Spinal cord (tissue), 10 donors: ENCODE results near the gene NCKAP5. TPM values are rescaled to one million over a fixed set of nuclear protein-coding genes. Genes with fewer than 3 reads are reported as not detected.

Experiments
- DNase-seq, 6 donors: peaks; one replicate each; pipeline versions ENCODE4 v3.0.0 to v3.0.0-alpha.2; 2013 to 2015; ENCODE audit warnings: low spot score in 6 of 6, low read depth in 4 of 6
- H3K27ac ChIP-seq: one replicate; pipeline ENCODE4 v1.5.1; 2013; ENCODE audit warnings: low read depth, low read length, control low read depth
- H3K27me3 ChIP-seq: one replicate; pipeline ENCODE4 v1.6.1; 2013; ENCODE audit warnings: low read length; ENCODE audit not compliant: control insufficient read depth, insufficient read depth
- H3K36me3 ChIP-seq: one replicate; pipeline ENCODE4 v1.6.1; 2013; ENCODE audit warnings: low read length; ENCODE audit not compliant: control insufficient read depth, insufficient read depth
- H3K4me1 ChIP-seq: one replicate; pipeline ENCODE4 v1.6.1; 2013; ENCODE audit warnings: low read length; ENCODE audit not compliant: control insufficient read depth, insufficient read depth
- H3K4me3 ChIP-seq: one replicate; pipeline ENCODE4 v1.5.1; 2013; ENCODE audit warnings: low read depth, low read length, control low read depth
- H3K9me3 ChIP-seq: one replicate; pipeline ENCODE4 v1.6.1; 2013; ENCODE audit warnings: low read length; ENCODE audit not compliant: control insufficient read depth, insufficient read depth
- WGBS: methylation state at CpG from one replicate; pipeline ENCODE4 v1.1.5; 2013; ENCODE audit warnings: missing lambda C conversion rate; ENCODE audit not compliant: insufficient coverage; 5-methylcytosine and 5-hydroxymethylcytosine counted together
- polyA plus RNA-seq, 2 donors: library from polyadenylated mRNA; unstranded; fragments of 120-200 nt; gene quantifications; one replicate each; pipeline ENCODE4 v1.2.1, GENCODE V29; 2013; ENCODE audit not compliant: insufficient read length in 2 of 2
- total RNA-seq, 2 donors: library from RNA; depleted of rRNA in 1 of 2; stranded (reverse); fragments of 120-200 nt in 1 of 2; fragments of >200 nt in 1 of 2; gene quantifications; one replicate each; pipeline versions ENCODE4 v1.2.3 to v1.2.4, GENCODE V29; 2013 to 2014
- donor health status: healthy.

The NCKAP5 gene
- total and polyA plus RNA-seq, 4 donors = 8.9 to 17.7 (median 11.6) TPM

GRCh38 chr2:132937629-132938028 is 630.6 kb downstream of the NCKAP5 start:
- Histone ChIP-seq H3K9me3 (no peaks in the 10 kb centered on the region), H3K27ac (no peak overlapping the region), H3K4me1 (no peaks in the 10 kb centered on the region), H3K36me3 (no peaks in the 10 kb centered on the region), H3K4me3 (no peak overlapping the region), H3K27me3 (no peaks in the 10 kb centered on the region)
- no CpG with 5 or more reads among the region's 2 CpGs for WGBS
- no peak for DNase-seq

GRCh38 chr2:132936791-132937190 is 631.5 kb downstream of the NCKAP5 start:
- H3K4me1 ChIP-seq = no peaks in the 10 kb centered on the region
- H3K27ac ChIP-seq = no peak overlapping the region
- H3K9me3 ChIP-seq = no peaks in the 10 kb centered on the region
- H3K36me3 ChIP-seq = no peaks in the 10 kb centered on the region
- no peaks in the 10 kb centered on the region for H3K27me3 ChIP-seq
- DNase-seq = no peak
- WGBS = 80% methylated on average over 1 of the region's 1 CpG
- no peak overlapping the region for H3K4me3 ChIP-seq

- Histone ChIP-seq H3K36me3 (no peaks in the 10 kb centered on the region), H3K9me3 (no peaks in the 10 kb centered on the region), H3K4me1 (no peaks in the 10 kb centered on the region), H3K27me3 (no peaks in the 10 kb centered on the region), H3K4me3 (no peak overlapping the region), H3K27ac (no peak overlapping the region)
- no CpG with 5 or more reads among the region's 1 CpG for WGBS
- DNase-seq = no peak
Measured at GRCh38 chr2:132936261-132936660, 632.0 kb downstream of the NCKAP5 start.

GRCh38 chr2:132929786-132930185 is 638.5 kb downstream of the NCKAP5 start:
- H3K4me3 ChIP-seq = no peak overlapping the region
- no peak for DNase-seq
- no peaks in the 10 kb centered on the region for H3K4me1 ChIP-seq
- H3K9me3 ChIP-seq = no peaks in the 10 kb centered on the region
- H3K36me3 ChIP-seq = no peaks in the 10 kb centered on the region
- H3K27me3 ChIP-seq = no peaks in the 10 kb centered on the region
- 80% methylated on average over 6 of the region's 6 CpGs for WGBS
- no peak overlapping the region for H3K27ac ChIP-seq

- H3K27ac ChIP-seq = no peak overlapping the region
- peak in 2 of 6 donors; percentile 36 to 52 for DNase-seq
- WGBS = 49% methylated on average over 2 of the region's 3 CpGs
- no peaks in the 10 kb centered on the region for H3K36me3 ChIP-seq
- H3K4me3 ChIP-seq = no peak overlapping the region
- no peaks in the 10 kb centered on the region for H3K27me3 ChIP-seq
- peaks cover 3% of the 10 kb centered on the region for H3K4me1 ChIP-seq
- no peaks in the 10 kb centered on the region for H3K9me3 ChIP-seq
Measured at GRCh38 chr2:132923787-132924186, 644.5 kb downstream of the NCKAP5 start.

- Histone ChIP-seq H3K9me3 (no peaks in the 10 kb centered on the region), H3K36me3 (no peaks in the 10 kb centered on the region), H3K27me3 (no peaks in the 10 kb centered on the region), H3K27ac (no peak overlapping the region), H3K4me1 (peaks cover 6% of the 10 kb centered on the region), H3K4me3 (no peak overlapping the region)
- WGBS = no CpG with 5 or more reads among the region's 6 CpGs
- no peak for DNase-seq
Measured at GRCh38 chr2:132915812-132916549, 652.3 kb downstream of the NCKAP5 start.

GRCh38 chr2:132911726-132912724 is 656.2 kb downstream of the NCKAP5 start:
- H3K27me3 ChIP-seq = no peaks in the 10 kb centered on the region
- peaks cover 4% of the 10 kb centered on the region for H3K9me3 ChIP-seq
- 36% methylated on average over 6 of the region's 8 CpGs for WGBS
- no peak overlapping the region for H3K27ac ChIP-seq
- H3K36me3 ChIP-seq = no peaks in the 10 kb centered on the region
- no peak overlapping the region for H3K4me3 ChIP-seq
- DNase-seq = peak in 4 of 6 donors; percentile 5 to 57 (median 14)
- peaks cover 6% of the 10 kb centered on the region for H3K4me1 ChIP-seq

GRCh38 chr2:132910432-132910831 is 657.8 kb downstream of the NCKAP5 start:
- no peak overlapping the region for H3K4me3 ChIP-seq
- DNase-seq = no peak
- H3K27me3 ChIP-seq = no peaks in the 10 kb centered on the region

GRCh38 chr2:132909427-132909826 is 658.8 kb downstream of the NCKAP5 start:
- no CpG with 5 or more reads among the region's 2 CpGs for WGBS
- peaks cover 6% of the 10 kb centered on the region for H3K4me1 ChIP-seq
- H3K9me3 ChIP-seq = peaks cover 4% of the 10 kb centered on the region
- H3K36me3 ChIP-seq = no peaks in the 10 kb centered on the region
- no peaks in the 10 kb centered on the region for H3K27me3 ChIP-seq
- no peak for DNase-seq
- H3K27ac ChIP-seq = no peak overlapping the region
- H3K4me3 ChIP-seq = no peak overlapping the region

More at GRCh38 chr2:132910432-132910831, 657.8 kb downstream of the NCKAP5 start:
- H3K27ac ChIP-seq = no peak overlapping the region
- H3K4me1 ChIP-seq = peaks cover 6% of the 10 kb centered on the region
- peaks cover 4% of the 10 kb centered on the region for H3K9me3 ChIP-seq
- H3K36me3 ChIP-seq = no peaks in the 10 kb centered on the region
